NCI-H2196 (cell line): ENCODE data around the gene ACAD11.
A peak's percentile ranks its signal among the peaks of the same experiment; 100 is the strongest.

ENCODE experiments used
- DNase-seq: peaks from one replicate; lab custom pipeline; 2025; ENCODE audit not compliant: unreplicated experiment; lab: John Stamatoyannopoulos, UW

Gene ACAD11

DNA sequence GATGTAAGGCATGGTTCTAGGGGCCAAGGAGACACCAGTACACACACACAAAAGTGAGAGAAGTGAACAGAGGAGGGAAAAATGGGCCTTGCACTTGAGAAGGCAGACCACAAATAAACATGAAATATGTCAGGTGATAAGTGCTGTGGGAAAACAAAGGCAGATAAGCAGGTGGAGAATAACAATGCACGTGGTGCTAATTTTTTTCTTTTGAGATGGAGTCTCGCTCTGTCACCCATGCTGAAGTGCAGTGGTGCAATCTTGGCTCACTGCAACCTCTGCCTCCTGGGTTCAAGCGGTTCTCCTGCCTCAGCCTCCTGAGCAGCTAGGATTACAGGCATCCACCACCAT, 103.6 kb downstream of the ACAD11 start:
- peak; percentile 26 for DNase-seq

DNA sequence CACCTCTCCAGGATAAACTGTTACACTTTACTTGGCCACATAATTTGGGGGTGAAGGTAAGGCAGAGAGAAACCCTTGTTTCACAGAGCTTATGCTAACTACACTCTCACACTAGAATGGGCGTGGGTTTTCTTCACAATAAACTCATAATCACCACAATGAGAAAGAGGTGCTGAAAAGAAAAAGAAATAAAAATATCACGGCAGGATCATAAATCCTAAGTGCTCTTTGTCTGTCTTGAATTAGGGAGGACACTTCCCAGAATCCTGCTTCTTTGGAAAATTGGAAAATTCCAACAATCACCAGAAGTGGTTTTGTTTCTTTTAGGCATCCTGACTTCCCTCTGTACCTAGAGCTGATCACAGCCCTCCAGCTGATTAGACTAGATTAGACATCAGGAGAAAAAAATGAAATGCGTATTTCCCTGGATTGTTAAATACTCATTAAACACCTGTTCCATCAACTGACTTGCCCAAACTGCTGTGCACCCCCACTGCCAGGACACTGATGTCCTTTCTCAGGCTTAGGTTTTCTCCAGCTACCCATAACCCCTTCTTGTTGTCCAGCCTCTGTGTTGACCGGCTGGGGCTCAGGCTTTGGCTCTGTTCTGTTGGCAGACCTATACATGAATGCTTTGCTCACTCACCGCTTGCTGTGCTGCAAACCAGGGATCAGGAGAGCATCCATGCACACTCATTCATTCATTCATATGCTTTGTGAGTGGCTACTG, 104.1 kb downstream of the ACAD11 start:
- no peak for DNase-seq

GRCh38 chr3:132554437-132554836, 105.2 kb downstream of the ACAD11 start:
- DNase-seq = peak; percentile 92

DNA sequence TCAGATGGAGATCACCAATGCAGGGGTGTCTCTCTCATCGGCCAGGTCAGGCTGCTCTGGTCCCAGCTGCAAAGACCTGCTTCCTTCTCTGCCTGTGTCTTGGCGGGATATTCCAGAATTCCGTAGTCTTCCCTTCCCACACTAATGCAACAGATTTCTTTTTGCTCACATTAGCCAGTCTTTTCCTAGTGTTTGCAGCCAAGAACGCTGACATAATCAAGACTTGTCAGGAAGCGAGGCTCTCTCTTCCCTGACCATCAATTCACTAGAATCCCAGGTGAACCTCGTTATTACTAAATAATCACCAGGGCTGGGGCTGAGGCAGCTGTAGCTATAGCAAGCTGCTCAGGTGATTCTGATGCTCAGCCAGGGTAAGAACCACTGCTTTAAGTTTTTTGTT, 105.8 kb downstream of the ACAD11 start:
- no peak for DNase-seq

- no peak for DNase-seq
Observed at GRCh38 chr3:132550579-132551305, 108.9 kb downstream of the ACAD11 start.

GRCh38 chr3:132549890-132550578, 109.6 kb downstream of the ACAD11 start:
- DNase-seq = no peak

DNA sequence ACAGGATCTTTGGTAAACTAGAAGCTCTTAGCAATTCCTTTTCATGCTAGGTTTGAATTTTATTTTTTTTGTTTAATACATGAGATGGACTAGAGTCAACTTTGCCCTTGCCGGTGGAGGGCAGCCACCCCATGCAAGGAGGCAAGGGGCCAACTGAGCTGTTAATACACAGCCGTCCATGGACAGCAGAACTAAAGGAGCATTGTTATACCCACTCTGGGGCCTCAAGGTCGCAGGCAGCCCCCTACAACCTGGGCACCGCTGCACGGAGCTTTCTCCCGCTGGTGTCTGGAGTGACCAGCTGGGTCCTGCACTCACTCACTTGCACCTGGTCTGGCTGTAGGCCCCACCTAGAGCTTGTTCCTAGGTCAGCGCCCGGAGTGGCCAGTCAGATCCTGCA, 110.4 kb downstream of the ACAD11 start:
- DNase-seq = no peak

- no peak for DNase-seq
Observed at GRCh38 chr3:132545471-132545870, 114.1 kb downstream of the ACAD11 start.

- DNase-seq = no peak
Observed at GRCh38 chr3:132544130-132544529, 115.5 kb downstream of the ACAD11 start.

GRCh38 chr3:132543011-132543739, 116.4 kb downstream of the ACAD11 start:
- no peak for DNase-seq

DNA sequence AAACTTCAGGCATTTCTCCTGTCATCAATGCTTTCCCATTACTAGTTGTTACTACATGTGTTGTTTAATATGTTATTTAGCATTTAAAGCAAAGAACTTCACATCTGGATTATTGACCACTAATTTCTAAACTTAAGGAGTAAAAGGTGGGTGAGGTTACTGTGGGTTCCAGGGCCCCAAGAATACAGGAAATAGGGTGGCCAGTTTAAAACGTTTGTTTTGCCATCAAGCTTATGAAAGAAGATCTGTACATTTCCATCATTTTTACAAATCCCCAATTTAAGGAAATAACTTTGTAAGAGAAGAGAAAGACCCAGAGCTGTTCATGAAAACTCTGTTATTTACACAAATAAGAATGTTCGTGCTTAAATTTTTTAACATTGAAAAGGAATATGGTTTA, 117.0 kb downstream of the ACAD11 start:
- DNase-seq = no peak

DNA sequence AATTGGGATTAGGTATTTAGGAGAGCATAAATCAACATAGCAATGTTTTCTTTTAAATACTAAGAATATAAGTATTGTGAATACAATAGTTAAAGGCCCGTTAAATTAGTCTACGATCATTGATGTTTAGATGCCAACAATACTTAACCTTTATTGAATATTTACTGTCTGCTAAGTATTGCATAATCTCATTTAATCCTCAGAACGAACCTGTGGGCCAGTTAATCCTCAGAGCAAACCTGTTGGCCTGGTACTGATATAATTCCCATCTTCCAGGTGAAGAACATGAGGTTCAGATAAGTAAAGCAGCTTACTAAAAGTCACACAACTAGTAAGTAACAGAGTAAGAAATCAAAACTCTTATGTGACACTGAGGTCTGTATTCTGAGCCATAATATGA, 119.9 kb downstream of the ACAD11 start:
- DNase-seq = no peak

DNA sequence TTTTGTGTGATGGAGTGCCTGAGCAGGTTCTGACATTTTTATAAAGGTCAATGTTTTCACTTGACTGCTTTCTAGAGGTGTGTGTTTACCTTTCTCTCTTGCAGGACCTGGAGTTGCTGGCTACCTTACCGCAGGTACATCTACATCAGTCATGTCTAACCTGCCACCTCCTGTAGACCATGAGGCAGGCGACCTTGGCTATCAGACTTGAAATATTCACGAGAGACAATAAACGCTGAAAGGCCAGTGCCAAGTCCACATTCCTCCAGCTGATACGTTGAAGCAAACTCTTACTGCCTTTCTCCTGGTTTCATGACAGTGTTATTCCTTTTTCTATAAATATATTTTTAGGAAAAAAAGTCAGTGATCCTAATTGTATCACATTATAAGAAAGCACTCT, 121.5 kb downstream of the ACAD11 start:
- DNase-seq = no peak

GRCh38 chr3:132537297-132537696, 122.3 kb downstream of the ACAD11 start:
- DNase-seq = no peak

- no peak for DNase-seq
Observed at GRCh38 chr3:132536442-132537153, 123.0 kb downstream of the ACAD11 start.

GRCh38 chr3:132535575-132536441, 123.8 kb downstream of the ACAD11 start:
- DNase-seq = peak; percentile 73

GRCh38 chr3:132530624-132531023, 129.0 kb downstream of the ACAD11 start:
- no peak for DNase-seq

GRCh38 chr3:132522353-132522752, 137.3 kb downstream of the ACAD11 start:
- DNase-seq = no peak

GRCh38 chr3:132521901-132522300, 137.7 kb downstream of the ACAD11 start:
- DNase-seq = no peak

- peak; percentile 29 for DNase-seq
Observed at GRCh38 chr3:132519914-132520313, 139.7 kb downstream of the ACAD11 start.
